ENCODE results near the gene GREB1L. TPM values are rescaled to one million over a fixed set of nuclear protein-coding genes. Genes with fewer than 3 reads are reported as not detected.

GREB1L gene
- total and polyA plus RNA-seq, 2 donors (not counting 3 experiments of a cell fraction or from before 2014, with no cell fraction given) = 0.22 to 0.41 TPM

DNA sequence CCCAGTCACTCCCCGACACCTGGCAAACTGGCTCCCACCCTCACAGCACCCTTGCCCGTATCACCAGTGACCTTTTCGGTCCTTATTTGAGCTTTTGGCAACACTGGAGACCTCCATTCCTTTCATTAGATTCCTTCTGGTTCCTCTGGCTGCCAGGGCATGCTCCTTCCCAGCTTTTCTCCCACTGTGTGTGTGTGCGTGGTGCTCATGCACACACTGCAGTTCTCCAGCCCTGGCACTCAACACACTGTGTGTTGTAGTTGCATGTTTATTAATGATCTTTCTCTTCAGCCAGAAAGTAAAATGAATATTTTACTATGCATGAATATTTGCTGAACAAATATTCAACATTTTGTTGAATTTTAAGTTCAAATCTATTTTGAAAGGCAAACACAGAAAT, 219.4 kb downstream of the GREB1L start:
- Histone ChIP-seq H3K9me1 (replicated peaks; ENCODE audit: control insufficient read depth, extremely low read depth, insufficient read depth, low read length) (no peaks in the 10 kb centered on the region), H3K27me3 (ENCODE audit: control insufficient read depth in 2 of 2, insufficient read depth in 2 of 2, low read length in 2 of 2) (no peaks in the 10 kb centered on the region), H3K27ac (ENCODE audit: insufficient read depth, low read depth, low read length) (no peak overlapping the region), H3K36me3 (ENCODE audit: control insufficient read depth in 2 of 2, extremely low read depth in 1 of 2, insufficient read depth in 2 of 2, low read length in 2 of 2) (no peaks in the 10 kb centered on the region), H4K20me1 (replicated peaks; ENCODE audit: control insufficient read depth, extremely low read depth, insufficient read depth, low read length) (no peaks in the 10 kb centered on the region), H3K4me2 (ENCODE audit: insufficient read depth, low read length) (no peak overlapping the region), H3K9me3 (replicated peaks; ENCODE audit: control insufficient read depth, insufficient read depth, low read length) (no peaks in the 10 kb centered on the region), H3K79me2 (ENCODE audit: control insufficient read depth, insufficient read depth, low read length) (no peaks in the 10 kb centered on the region), H3K9ac (replicated peaks; ENCODE audit: extremely low read depth, insufficient read depth, low read length) (no peak overlapping the region), H2AFZ (ENCODE audit: low read depth, low read length) (no peak overlapping the region), H3K4me3 (replicated peaks in 1 of 3; ENCODE audit: insufficient read depth in 1 of 3, low read depth in 1 of 3, low read length in 3 of 3) (no peak overlapping the region), H3K4me1 (ENCODE audit: control insufficient read depth, extremely low read depth, insufficient read depth, low read length) (no peaks in the 10 kb centered on the region)
- dilution Hi-C loops (cut with MboI; ENCODE audit: extremely low pct_ligation_motif_present, low sequenced_read_pairs) (no loop called here), intact Hi-C loops (cut with micrococcal nuclease) (no loop called here)
- ChIA-PET POLR2A (no interaction called here), CTCF (interaction anchor here (1.1 kb wide), 1 partner anchor 9 kb away, joined by 3 read pairs; no protein-coding TSS in a partner anchor)
- no peak for FAIRE-seq
- no TSS peak for BruUV-seq (replicated peaks)
- TF ChIP-seq, protein P1, sequence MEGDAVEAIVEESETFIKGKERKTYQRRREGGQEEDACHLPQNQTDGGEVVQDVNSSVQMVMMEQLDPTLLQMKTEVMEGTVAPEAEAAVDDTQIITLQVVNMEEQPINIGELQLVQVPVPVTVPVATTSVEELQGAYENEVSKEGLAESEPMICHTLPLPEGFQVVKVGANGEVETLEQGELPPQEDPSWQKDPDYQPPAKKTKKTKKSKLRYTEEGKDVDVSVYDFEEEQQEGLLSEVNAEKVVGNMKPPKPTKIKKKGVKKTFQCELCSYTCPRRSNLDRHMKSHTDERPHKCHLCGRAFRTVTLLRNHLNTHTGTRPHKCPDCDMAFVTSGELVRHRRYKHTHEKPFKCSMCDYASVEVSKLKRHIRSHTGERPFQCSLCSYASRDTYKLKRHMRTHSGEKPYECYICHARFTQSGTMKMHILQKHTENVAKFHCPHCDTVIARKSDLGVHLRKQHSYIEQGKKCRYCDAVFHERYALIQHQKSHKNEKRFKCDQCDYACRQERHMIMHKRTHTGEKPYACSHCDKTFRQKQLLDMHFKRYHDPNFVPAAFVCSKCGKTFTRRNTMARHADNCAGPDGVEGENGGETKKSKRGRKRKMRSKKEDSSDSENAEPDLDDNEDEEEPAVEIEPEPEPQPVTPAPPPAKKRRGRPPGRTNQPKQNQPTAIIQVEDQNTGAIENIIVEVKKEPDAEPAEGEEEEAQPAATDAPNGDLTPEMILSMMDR (IDR thresholded peaks at IDR 0.05; ENCODE audit: extremely low read depth in 1 of 2, insufficient read depth in 1 of 2, low read depth in 1 of 2, low read length in 2 of 2) = no peak
- no peak for TF ChIP-seq GATA2 (IDR thresholded peaks at IDR 0.05; ENCODE audit: insufficient read depth, insufficient read length, low read depth, low read length)
- no peak for TF ChIP-seq POLR2A (IDR thresholded peaks at IDR 0.05; ENCODE audit: low read depth, low read length)
- TF ChIP-seq FOS (IDR thresholded peaks at IDR 0.05; ENCODE audit: borderline replicate concordance, insufficient read depth, low read length) = no peak
- TF ChIP-seq POLR2AphosphoS5 (IDR thresholded peaks at IDR 0.05; ENCODE audit: insufficient read depth, low read depth, low read length) = no peak
- TF ChIP-seq JUN (IDR thresholded peaks at IDR 0.05; ENCODE audit: borderline replicate concordance, insufficient read depth, insufficient read length, low read depth) = no peak
- TF ChIP-seq, protein P2, sequence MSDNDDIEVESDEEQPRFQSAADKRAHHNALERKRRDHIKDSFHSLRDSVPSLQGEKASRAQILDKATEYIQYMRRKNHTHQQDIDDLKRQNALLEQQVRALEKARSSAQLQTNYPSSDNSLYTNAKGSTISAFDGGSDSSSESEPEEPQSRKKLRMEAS (IDR thresholded peaks at IDR 0.05; ENCODE audit: insufficient read depth, insufficient read length) = no peak
- no peak for TF ChIP-seq EZH2 (IDR thresholded peaks at IDR 0.05; ENCODE audit: borderline replicate concordance, low read depth, low read length, severe bottlenecking)
- TF ChIP-seq MYC (IDR thresholded peaks at IDR 0.05; ENCODE audit: low read depth, low read length) = no peak
- DNase-seq (ENCODE audit: low read depth, low spot score) = no peak
